ENCODE measurements around the gene CREB3.

The CREB3 gene

GRCh38 chr9:35748242-35748857 is 15.9 kb downstream of the CREB3 start:
- peak in 1 of 51 donors; percentile 43 for DNase-seq

GRCh38 chr9:35748858-35749514 is 16.5 kb downstream of the CREB3 start, which contains the start of the genes GBA2 and RGP1:
GBA2 (minus strand) TSS chr9:35749228; CDS start chr9:35748704, 524 bp downstream.
RGP1 (plus strand) TSS chr9:35749287; CDS start chr9:35749756, 469 bp downstream.
- DNase-seq, result peak; percentile 14 to 87 (median 70)

GRCh38 chr9:35749515-35750255 is 17.2 kb downstream of the CREB3 start:
- peak in 13 of 51 donors; percentile 23 to 68 (median 51) for DNase-seq

GRCh38 chr9:35750256-35750531 is 17.7 kb downstream of the CREB3 start:
- DNase-seq, result peak in 2 of 51 donors; percentile 3 to 55

GRCh38 chr9:35753466-35753865 is 21.0 kb downstream of the CREB3 start:
- DNase-seq, result no peak

- no peak for DNase-seq
These were observed 21.8 kb downstream of the CREB3 start, which contains the start of gene MSMP for GRCh38 chr9:35754264-35754663. MSMP (minus strand) TSS chr9:35754276; CDS start chr9:35754129, 147 bp downstream.

GRCh38 chr9:35755071-35755470 is 22.6 kb downstream of the CREB3 start:
- DNase-seq, result no peak

- peak in 44 of 51 donors; percentile 22 to 91 (median 60) for DNase-seq
These were observed 24.1 kb downstream of the CREB3 start for GRCh38 chr9:35756275-35757225.

GRCh38 chr9:35757226-35757891 is 24.9 kb downstream of the CREB3 start:
- peak in 25 of 51 donors; percentile 12 to 78 (median 43) for DNase-seq

- DNase-seq, result no peak
These were observed 25.4 kb downstream of the CREB3 start for GRCh38 chr9:35757892-35758275.

GRCh38 chr9:35758475-35759050 is 26.1 kb downstream of the CREB3 start:
- DNase-seq, result no peak

- no peak for DNase-seq
These were observed 27.3 kb downstream of the CREB3 start for GRCh38 chr9:35759795-35760194.

GRCh38 chr9:35760651-35761050 is 28.2 kb downstream of the CREB3 start:
- DNase-seq, result peak in 2 of 51 donors; percentile 7 to 11

- DNase-seq, result no peak
These were observed 30.7 kb downstream of the CREB3 start for GRCh38 chr9:35763181-35763580.

- DNase-seq, result no peak
These were observed 31.3 kb downstream of the CREB3 start for GRCh38 chr9:35763803-35764202.

- DNase-seq, result no peak
These were observed 34.5 kb downstream of the CREB3 start for GRCh38 chr9:35766997-35767396.

- no peak for DNase-seq
These were observed 35.0 kb downstream of the CREB3 start for GRCh38 chr9:35767458-35767857.

- no peak for DNase-seq
These were observed 37.3 kb downstream of the CREB3 start for GRCh38 chr9:35769763-35770162.

GRCh38 chr9:35771075-35771433 is 38.6 kb downstream of the CREB3 start:
- DNase-seq, result no peak

GRCh38 chr9:35771534-35771933 is 39.1 kb downstream of the CREB3 start:
- no peak for DNase-seq

All from hypothalamus (tissue), 51 donors.